ENCODE results near the gene ULK4. TPM values are rescaled to one million over a fixed set of nuclear protein-coding genes. Genes with fewer than 3 reads are reported as not detected.
"Not testable (repeated sequence)": the region's sequence is repeated elsewhere in the genome, so short reads cannot be mapped to it uniquely, and the experiment has no call there.

The ULK4 gene
- total RNA-seq, 1 donor from 2014 or later, result 8.4 TPM

DNA sequence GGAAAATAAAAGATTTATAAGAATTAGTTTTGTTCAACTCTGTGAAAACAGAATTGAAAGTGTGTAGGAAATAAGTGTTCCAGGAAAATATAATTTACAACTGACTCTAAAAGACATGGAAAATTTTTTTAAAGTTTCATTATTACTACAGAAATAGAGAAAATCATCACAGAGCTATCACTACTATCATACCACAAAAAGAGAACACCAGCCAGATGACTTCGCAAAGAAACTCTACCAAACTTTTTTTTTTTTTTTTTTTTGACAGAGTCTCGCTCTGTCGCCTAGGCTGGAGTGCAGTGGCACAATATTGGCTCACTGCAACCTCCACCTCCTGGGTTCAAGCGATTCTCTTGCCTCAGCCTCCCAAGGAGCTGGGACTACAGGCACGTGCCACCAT, 405.7 kb downstream of the ULK4 start:
- H3K36me3 ChIP-seq (ENCODE audit: control insufficient read depth in 3 of 3, insufficient read depth in 3 of 3, low read length in 3 of 3); H3K27ac ChIP-seq (ENCODE audit: low read depth, low read length); H3K4me1 ChIP-seq (ENCODE audit: control insufficient read depth in 3 of 3, insufficient read depth in 3 of 3, low read length in 3 of 3); H3K27me3 ChIP-seq (ENCODE audit: control insufficient read depth in 3 of 3, insufficient read depth in 3 of 3, low read length in 3 of 3); H3K9ac ChIP-seq (ENCODE audit: low read depth in 1 of 3, low read length in 3 of 3); H3K4me3 ChIP-seq (ENCODE audit: low read length in 3 of 3); H3K9me3 ChIP-seq (ENCODE audit: control insufficient read depth in 3 of 3, low read length in 3 of 3): not testable (repeated sequence)

DNA sequence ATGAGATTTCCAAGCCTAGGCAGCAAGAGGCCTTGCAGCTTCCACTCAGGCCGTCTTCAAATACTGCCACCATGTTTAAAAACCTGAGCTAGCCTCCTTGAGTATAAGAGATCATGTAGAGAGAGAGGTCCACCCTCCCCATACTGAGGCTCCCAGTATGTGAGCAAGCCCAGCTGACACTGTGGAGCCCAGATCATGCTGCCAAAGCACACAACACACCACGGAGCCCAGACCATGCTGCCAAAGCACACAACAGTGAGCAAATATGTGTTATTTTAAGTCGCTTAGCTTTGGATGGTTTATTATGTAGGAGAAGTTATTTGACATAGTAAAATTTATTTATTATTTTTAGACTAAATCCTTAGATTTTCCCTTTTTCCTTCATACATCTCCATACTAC, 428.9 kb downstream of the ULK4 start:
- H3K4me3 ChIP-seq (ENCODE audit: low read length in 3 of 3), result no peak overlapping the region
- no peak overlapping the region for H3K9ac ChIP-seq (ENCODE audit: low read depth in 1 of 3, low read length in 3 of 3)
- H3K36me3 ChIP-seq (ENCODE audit: control insufficient read depth in 3 of 3, insufficient read depth in 3 of 3, low read length in 3 of 3), result no peaks in the 10 kb centered on the region
- H3K4me1 ChIP-seq (ENCODE audit: control insufficient read depth in 3 of 3, insufficient read depth in 3 of 3, low read length in 3 of 3), result no peaks in the 10 kb centered on the region
- no peaks in the 10 kb centered on the region for H3K27me3 ChIP-seq (ENCODE audit: control insufficient read depth in 3 of 3, insufficient read depth in 3 of 3, low read length in 3 of 3)
- H3K9me3 ChIP-seq (ENCODE audit: control insufficient read depth in 3 of 3, low read length in 3 of 3), result no peaks in the 10 kb centered on the region
- no peak overlapping the region for H3K27ac ChIP-seq (ENCODE audit: low read depth, low read length)

DNA sequence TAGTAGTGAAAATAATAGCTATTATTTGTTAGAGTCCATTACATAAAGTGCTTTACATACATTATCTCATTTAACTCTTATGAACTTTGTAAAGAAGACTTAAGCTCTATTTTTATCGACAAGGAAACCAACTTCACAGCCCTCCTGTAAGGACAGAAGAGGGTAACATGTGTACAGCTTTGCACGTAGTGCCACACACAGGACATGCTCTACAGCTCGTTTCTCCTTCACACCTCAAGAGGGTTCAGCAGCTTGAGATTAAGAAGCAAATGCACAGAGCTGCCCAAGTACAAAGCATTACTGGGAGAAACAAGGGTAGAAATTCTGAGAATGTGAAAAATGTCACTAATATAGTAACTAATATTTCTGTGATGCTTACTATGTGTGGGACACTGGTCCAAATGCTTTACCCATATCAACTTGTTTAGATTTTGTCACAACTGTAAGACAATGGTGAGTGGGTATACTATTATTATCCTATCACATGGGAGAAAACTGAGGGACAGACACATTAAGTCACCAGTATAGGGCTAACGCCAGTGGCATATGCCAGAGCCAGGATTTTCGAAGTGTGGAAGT, 434.8 kb downstream of the ULK4 start:
- H3K4me3 ChIP-seq (ENCODE audit: low read length in 3 of 3), result no peak overlapping the region
- H3K36me3 ChIP-seq (ENCODE audit: control insufficient read depth in 3 of 3, insufficient read depth in 3 of 3, low read length in 3 of 3), result no peaks in the 10 kb centered on the region
- no peaks in the 10 kb centered on the region for H3K4me1 ChIP-seq (ENCODE audit: control insufficient read depth in 3 of 3, insufficient read depth in 3 of 3, low read length in 3 of 3)
- no peak overlapping the region for H3K27ac ChIP-seq (ENCODE audit: low read depth, low read length)
- H3K27me3 ChIP-seq (ENCODE audit: control insufficient read depth in 3 of 3, insufficient read depth in 3 of 3, low read length in 3 of 3), result no peaks in the 10 kb centered on the region
- H3K9me3 ChIP-seq (ENCODE audit: control insufficient read depth in 3 of 3, low read length in 3 of 3), result no peaks in the 10 kb centered on the region
- no peak overlapping the region for H3K9ac ChIP-seq (ENCODE audit: low read depth in 1 of 3, low read length in 3 of 3)

DNA sequence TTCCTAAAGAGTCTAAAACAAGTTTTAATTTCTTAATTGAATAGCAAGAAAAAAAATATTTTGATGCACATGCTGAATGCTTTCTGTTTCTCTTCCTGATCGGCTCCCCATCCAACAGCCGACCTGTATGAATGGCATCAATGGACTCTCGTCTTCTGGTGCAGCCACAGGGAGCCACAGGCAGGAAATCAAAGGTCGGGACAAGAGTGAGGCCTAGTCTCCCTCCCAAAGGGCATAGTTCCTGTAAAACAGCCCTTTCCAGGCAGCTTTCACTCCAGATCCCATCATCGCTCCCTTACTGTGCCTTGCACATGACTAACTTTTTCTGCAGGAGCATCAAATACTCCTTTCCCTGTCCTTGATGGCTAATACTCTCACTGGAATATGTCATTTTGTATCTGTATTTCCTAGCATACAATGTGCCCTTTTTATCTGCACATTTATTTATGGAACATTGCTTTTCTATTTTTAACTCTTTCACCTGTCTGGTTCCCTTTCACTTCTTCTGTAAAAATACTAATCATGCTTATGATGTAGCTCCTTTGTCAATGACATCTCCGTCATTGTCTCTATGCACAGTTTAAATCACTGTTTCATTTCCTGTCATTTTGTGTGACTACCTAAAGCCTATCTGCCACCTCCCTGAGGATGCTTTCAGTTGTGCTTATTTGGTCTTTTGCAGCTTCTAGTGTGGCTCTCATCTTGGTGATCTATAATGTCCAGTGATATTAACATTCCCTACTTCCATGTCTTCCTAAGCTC, 436.4 kb downstream of the ULK4 start:
- Histone ChIP-seq H3K4me3 (ENCODE audit: low read length in 3 of 3) (no peak overlapping the region), H3K36me3 (ENCODE audit: control insufficient read depth in 3 of 3, insufficient read depth in 3 of 3, low read length in 3 of 3) (no peaks in the 10 kb centered on the region), H3K4me1 (ENCODE audit: control insufficient read depth in 3 of 3, insufficient read depth in 3 of 3, low read length in 3 of 3) (no peaks in the 10 kb centered on the region), H3K9me3 (ENCODE audit: control insufficient read depth in 3 of 3, low read length in 3 of 3) (no peaks in the 10 kb centered on the region), H3K27me3 (ENCODE audit: control insufficient read depth in 3 of 3, insufficient read depth in 3 of 3, low read length in 3 of 3) (no peaks in the 10 kb centered on the region), H3K27ac (ENCODE audit: low read depth, low read length) (no peak overlapping the region), H3K9ac (ENCODE audit: low read depth in 1 of 3, low read length in 3 of 3) (no peak overlapping the region)

DNA sequence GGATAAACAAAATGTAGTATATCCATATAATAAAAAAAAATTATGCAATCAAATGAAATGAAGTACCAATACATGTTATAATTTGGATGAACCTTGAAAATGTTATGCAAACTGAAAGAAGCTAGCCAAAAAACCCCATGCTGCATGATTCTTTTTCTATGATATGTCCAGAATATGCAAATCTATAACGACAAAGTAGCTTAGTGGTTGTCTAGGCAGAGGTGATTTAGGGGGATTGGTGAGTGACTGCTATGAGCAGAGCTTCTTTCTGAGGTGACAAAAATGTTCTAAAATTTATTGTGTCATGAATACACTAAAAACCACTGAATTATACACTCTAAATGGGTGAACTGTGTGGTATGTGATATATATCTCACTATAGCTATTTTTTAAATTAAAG, 438.0 kb downstream of the ULK4 start:
- no peak overlapping the region for H3K27ac ChIP-seq (ENCODE audit: low read depth, low read length)
- H3K4me3 ChIP-seq (ENCODE audit: low read length in 3 of 3), result no peak overlapping the region
- no peak overlapping the region for H3K9ac ChIP-seq (ENCODE audit: low read depth in 1 of 3, low read length in 3 of 3)
- no peaks in the 10 kb centered on the region for H3K27me3 ChIP-seq (ENCODE audit: control insufficient read depth in 3 of 3, insufficient read depth in 3 of 3, low read length in 3 of 3)
- H3K36me3 ChIP-seq (ENCODE audit: control insufficient read depth in 3 of 3, insufficient read depth in 3 of 3, low read length in 3 of 3), result no peaks in the 10 kb centered on the region
- H3K9me3 ChIP-seq (ENCODE audit: control insufficient read depth in 3 of 3, low read length in 3 of 3), result no peaks in the 10 kb centered on the region
- H3K4me1 ChIP-seq (ENCODE audit: control insufficient read depth in 3 of 3, insufficient read depth in 3 of 3, low read length in 3 of 3), result no peaks in the 10 kb centered on the region

DNA sequence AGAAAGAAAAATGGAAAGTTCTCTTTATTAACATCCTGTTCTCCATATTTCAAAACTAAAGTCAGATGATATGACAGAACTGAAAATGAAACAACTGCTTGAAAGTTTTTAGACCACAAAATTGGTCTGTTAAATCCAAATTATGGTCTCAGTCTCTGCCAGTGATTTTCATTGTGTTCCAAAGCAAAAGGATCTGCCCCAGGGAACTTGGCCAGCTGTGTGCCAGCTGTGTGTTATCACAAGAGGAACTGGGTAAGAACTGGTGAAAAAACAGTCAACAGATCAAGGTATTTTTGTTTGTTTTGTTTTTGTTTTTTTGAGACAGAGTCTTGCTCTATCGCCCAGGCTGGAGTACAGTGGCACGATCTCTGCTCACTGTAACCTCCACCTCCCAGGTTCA, 439.3 kb downstream of the ULK4 start:
- Histone ChIP-seq H3K9ac (ENCODE audit: low read depth in 1 of 3, low read length in 3 of 3) (no peak overlapping the region), H3K4me3 (ENCODE audit: low read length in 3 of 3) (no peak overlapping the region), H3K9me3 (ENCODE audit: control insufficient read depth in 3 of 3, low read length in 3 of 3) (no peaks in the 10 kb centered on the region), H3K4me1 (ENCODE audit: control insufficient read depth in 3 of 3, insufficient read depth in 3 of 3, low read length in 3 of 3) (no peaks in the 10 kb centered on the region), H3K27me3 (ENCODE audit: control insufficient read depth in 3 of 3, insufficient read depth in 3 of 3, low read length in 3 of 3) (no peaks in the 10 kb centered on the region), H3K36me3 (ENCODE audit: control insufficient read depth in 3 of 3, insufficient read depth in 3 of 3, low read length in 3 of 3) (no peaks in the 10 kb centered on the region), H3K27ac (ENCODE audit: low read depth, low read length) (no peak overlapping the region)

DNA sequence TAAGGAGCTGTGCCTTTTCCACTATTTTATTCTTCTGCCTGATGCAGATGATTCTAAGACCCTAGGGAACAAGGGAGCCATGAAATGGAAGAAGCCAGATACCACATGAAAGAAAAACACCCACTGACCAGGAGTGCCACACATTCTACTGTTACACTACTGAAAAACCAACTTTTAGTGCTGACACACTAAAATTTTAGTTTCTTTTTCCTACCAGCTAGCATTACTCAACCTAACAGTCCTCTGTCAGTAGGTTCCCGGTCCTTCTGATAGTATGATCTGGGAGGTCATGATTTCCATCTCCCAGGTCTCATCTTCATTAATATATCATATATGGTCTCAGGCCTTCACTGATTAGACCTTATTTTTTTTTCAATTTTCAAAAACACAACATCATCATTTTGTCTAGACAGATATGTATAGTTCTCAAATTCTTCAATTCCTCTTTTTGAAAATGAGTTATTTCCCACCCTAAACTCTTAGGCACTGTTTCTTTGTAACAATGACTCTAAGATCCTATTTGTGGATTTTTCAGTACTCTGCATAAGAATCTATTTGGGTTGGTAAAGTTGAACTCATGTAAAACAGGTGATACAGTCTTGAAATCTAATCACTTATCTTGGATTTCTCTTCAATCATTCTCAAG, 440.8 kb downstream of the ULK4 start:
- no peaks in the 10 kb centered on the region for H3K4me1 ChIP-seq (ENCODE audit: control insufficient read depth in 3 of 3, insufficient read depth in 3 of 3, low read length in 3 of 3)
- H3K4me3 ChIP-seq (ENCODE audit: low read length in 3 of 3), result no peak overlapping the region
- no peak overlapping the region for H3K27ac ChIP-seq (ENCODE audit: low read depth, low read length)
- no peaks in the 10 kb centered on the region for H3K9me3 ChIP-seq (ENCODE audit: control insufficient read depth in 3 of 3, low read length in 3 of 3)
- H3K9ac ChIP-seq (ENCODE audit: low read depth in 1 of 3, low read length in 3 of 3), result no peak overlapping the region
- H3K36me3 ChIP-seq (ENCODE audit: control insufficient read depth in 3 of 3, insufficient read depth in 3 of 3, low read length in 3 of 3), result no peaks in the 10 kb centered on the region
- H3K27me3 ChIP-seq (ENCODE audit: control insufficient read depth in 3 of 3, insufficient read depth in 3 of 3, low read length in 3 of 3), result no peaks in the 10 kb centered on the region

DNA sequence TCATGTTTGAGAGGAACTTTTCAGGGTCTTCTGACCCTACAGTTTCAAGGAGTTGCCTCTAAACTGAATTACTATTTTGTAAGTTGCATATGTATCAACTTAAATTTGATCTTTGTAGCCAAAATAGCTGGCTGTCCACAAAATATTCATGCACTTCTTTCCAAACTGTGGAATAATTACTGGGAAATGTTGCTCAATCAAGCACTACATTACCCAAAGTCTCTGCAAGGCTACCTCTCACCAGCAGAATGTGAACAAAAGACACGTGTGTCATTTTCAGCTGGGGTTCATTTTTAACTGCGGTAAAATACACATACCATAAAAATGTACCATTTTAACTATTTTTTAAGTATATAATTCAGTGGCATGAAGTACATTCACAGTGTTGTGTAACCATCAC, 442.2 kb downstream of the ULK4 start:
- no peaks in the 10 kb centered on the region for H3K36me3 ChIP-seq (ENCODE audit: control insufficient read depth in 3 of 3, insufficient read depth in 3 of 3, low read length in 3 of 3)
- H3K9ac ChIP-seq (ENCODE audit: low read depth in 1 of 3, low read length in 3 of 3), result no peak overlapping the region
- H3K27ac ChIP-seq (ENCODE audit: low read depth, low read length), result no peak overlapping the region
- no peaks in the 10 kb centered on the region for H3K27me3 ChIP-seq (ENCODE audit: control insufficient read depth in 3 of 3, insufficient read depth in 3 of 3, low read length in 3 of 3)
- no peak overlapping the region for H3K4me3 ChIP-seq (ENCODE audit: low read length in 3 of 3)
- H3K4me1 ChIP-seq (ENCODE audit: control insufficient read depth in 3 of 3, insufficient read depth in 3 of 3, low read length in 3 of 3), result no peaks in the 10 kb centered on the region
- no peaks in the 10 kb centered on the region for H3K9me3 ChIP-seq (ENCODE audit: control insufficient read depth in 3 of 3, low read length in 3 of 3)

DNA sequence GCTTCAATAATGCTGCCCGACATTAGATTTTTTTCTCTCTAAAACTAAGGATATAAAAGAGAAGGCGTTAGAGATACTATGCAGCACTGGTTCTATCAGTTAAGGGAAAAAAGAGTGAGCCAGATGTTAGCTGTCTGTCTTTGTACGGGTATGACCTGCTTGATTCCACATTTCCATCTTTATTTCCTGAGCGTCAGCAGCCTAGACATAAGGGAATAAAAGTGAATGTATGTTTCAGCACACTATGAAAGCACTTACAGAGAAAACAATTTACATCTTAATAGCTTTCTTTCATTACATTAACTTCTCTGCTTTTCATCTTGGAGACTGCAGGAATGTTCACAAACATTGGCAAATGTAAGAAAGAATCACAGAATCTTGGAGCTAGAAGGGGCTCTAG, 443.3 kb downstream of the ULK4 start:
- H3K4me1 ChIP-seq (ENCODE audit: control insufficient read depth in 3 of 3, insufficient read depth in 3 of 3, low read length in 3 of 3), result no peaks in the 10 kb centered on the region
- no peak overlapping the region for H3K9ac ChIP-seq (ENCODE audit: low read depth in 1 of 3, low read length in 3 of 3)
- H3K4me3 ChIP-seq (ENCODE audit: low read length in 3 of 3), result no peak overlapping the region

DNA sequence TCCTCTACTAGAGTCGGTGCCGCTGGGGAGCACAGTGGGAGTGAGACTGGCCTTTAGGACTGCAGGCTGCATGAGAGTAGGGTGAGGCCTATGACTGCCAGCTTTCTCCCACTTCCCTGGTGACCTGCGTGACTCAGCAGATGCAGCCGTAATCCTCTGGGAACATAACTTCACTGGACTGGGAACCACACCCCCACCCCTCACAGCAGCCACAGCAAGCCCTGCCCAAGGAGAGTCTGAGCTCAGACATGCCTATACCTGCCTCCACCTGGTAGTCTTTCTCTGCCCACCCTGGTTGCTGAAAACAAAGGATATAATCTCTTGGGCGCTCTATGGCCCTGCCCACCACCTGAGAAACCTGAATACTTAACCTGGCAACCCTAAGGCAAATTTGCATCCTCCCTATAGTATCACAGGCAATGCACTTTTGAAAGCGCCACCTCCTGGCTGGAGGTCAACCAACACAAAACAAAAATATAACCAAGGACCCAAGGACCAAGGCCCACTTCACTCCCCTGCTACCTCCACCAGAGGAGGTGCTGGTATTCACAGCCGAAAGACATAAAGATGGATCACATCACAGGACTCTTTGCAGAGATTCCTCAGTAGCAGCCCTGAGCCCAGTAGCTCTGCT, 453.7 kb downstream of the ULK4 start:
- no peak overlapping the region for H3K27ac ChIP-seq (ENCODE audit: low read depth, low read length)
- H3K4me1 ChIP-seq (ENCODE audit: control insufficient read depth in 3 of 3, insufficient read depth in 3 of 3, low read length in 3 of 3), result no peaks in the 10 kb centered on the region
- no peak overlapping the region for H3K4me3 ChIP-seq (ENCODE audit: low read length in 3 of 3)
- H3K36me3 ChIP-seq (ENCODE audit: control insufficient read depth in 3 of 3, insufficient read depth in 3 of 3, low read length in 3 of 3), result no peaks in the 10 kb centered on the region
- no peak overlapping the region for H3K9ac ChIP-seq (ENCODE audit: low read depth in 1 of 3, low read length in 3 of 3)
- peaks cover 0 to 3% (median 2%) of the 10 kb centered on the region in 3 donors for H3K9me3 ChIP-seq (ENCODE audit: control insufficient read depth in 3 of 3, low read length in 3 of 3)
- H3K27me3 ChIP-seq (ENCODE audit: control insufficient read depth in 3 of 3, insufficient read depth in 3 of 3, low read length in 3 of 3), result no peaks in the 10 kb centered on the region

More for the DNA sequence above, 443.3 kb downstream of the ULK4 start:
- H3K9me3 ChIP-seq (ENCODE audit: control insufficient read depth in 3 of 3, low read length in 3 of 3), result no peaks in the 10 kb centered on the region
- H3K27ac ChIP-seq (ENCODE audit: low read depth, low read length), result no peak overlapping the region
- H3K27me3 ChIP-seq (ENCODE audit: control insufficient read depth in 3 of 3, insufficient read depth in 3 of 3, low read length in 3 of 3), result no peaks in the 10 kb centered on the region
- H3K36me3 ChIP-seq (ENCODE audit: control insufficient read depth in 3 of 3, insufficient read depth in 3 of 3, low read length in 3 of 3), result no peaks in the 10 kb centered on the region
